Neuronal stem cell (in vitro differentiated cells): Measurements from ENCODE around the gene PYGO2.

Source experiments
- DNase-seq: peaks from one replicate; pipeline ENCODE4 v3.0.0-alpha.2; 2013; ENCODE audit warnings: low spot score
- H2AFZ ChIP-seq: one replicate; pipeline ENCODE4 v1.6.1; 2013; ENCODE audit warnings: mild to moderate bottlenecking, low read length, inconsistent platforms
- H2AK5ac ChIP-seq: 2 replicates; pipeline ENCODE4 v1.6.1; 2013; ENCODE audit warnings: low read depth, mild to moderate bottlenecking, inconsistent platforms, low read length, moderate library complexity, mixed read lengths
- H2BK120ac ChIP-seq: 2 replicates; pipeline ENCODE4 v1.6.1; 2013; ENCODE audit warnings: low read depth, mild to moderate bottlenecking, inconsistent platforms, low read length, moderate library complexity, mixed read lengths
- H2BK12ac ChIP-seq: one replicate; pipeline ENCODE4 v1.6.1; 2013; ENCODE audit warnings: low read length, inconsistent platforms
- H2BK15ac ChIP-seq: 2 replicates; pipeline ENCODE4 v1.6.1; 2013; ENCODE audit warnings: mild to moderate bottlenecking, low read length, inconsistent platforms, mixed read lengths
- H2BK5ac ChIP-seq: one replicate; pipeline ENCODE4 v1.6.1; 2013; ENCODE audit warnings: inconsistent platforms, mild to moderate bottlenecking, low read length, moderate library complexity
- H3K14ac ChIP-seq: one replicate; pipeline ENCODE4 v1.6.1; 2013; ENCODE audit warnings: low read length, inconsistent platforms
- H3K18ac ChIP-seq: 2 replicates; pipeline ENCODE4 v1.6.1; 2013; ENCODE audit warnings: low read length, inconsistent platforms
- H3K23ac ChIP-seq: 2 replicates; pipeline ENCODE4 v1.6.1; 2013; ENCODE audit warnings: low read depth, mild to moderate bottlenecking, mixed read lengths, low read length, inconsistent platforms; ENCODE audit not compliant: poor library complexity
- H3K27ac ChIP-seq: replicated peaks from 3 replicates; pipeline ENCODE4 v1.5.1; 2013; ENCODE audit warnings: low read length, inconsistent platforms
- H3K27me3 ChIP-seq, 3 experiments: 2 replicates each; pipeline ENCODE4 v1.6.1; 2013; ENCODE audit warnings: low read length in 3 of 3, mild to moderate bottlenecking in 2 of 3, inconsistent platforms in 1 of 3, low read depth in 1 of 3, mixed read lengths in 1 of 3, moderate library complexity in 1 of 3; ENCODE audit not compliant: control insufficient read depth in 3 of 3, insufficient read depth in 3 of 3
- H3K36me3 ChIP-seq, 2 donors: replicated peaks in 1 of 2; 2 replicates each; pipeline ENCODE4 v1.6.1; 2013; ENCODE audit warnings: low read length in 2 of 2; ENCODE audit not compliant: control insufficient read depth in 2 of 2, insufficient read depth in 2 of 2
- H3K4ac ChIP-seq: 2 replicates; pipeline ENCODE4 v1.6.1; 2013; ENCODE audit warnings: inconsistent platforms, mild to moderate bottlenecking, low read length, moderate library complexity
- H3K4me1 ChIP-seq, 2 donors: 1 replicate in 1 of 2; 2 replicates in 1 of 2; pipeline ENCODE4 v1.6.1; 2013; ENCODE audit warnings: low read length in 2 of 2, low read depth in 1 of 2; ENCODE audit not compliant: control insufficient read depth in 2 of 2, insufficient read depth in 1 of 2
- H3K4me2 ChIP-seq: one replicate; pipeline ENCODE4 v1.6.1; 2013; ENCODE audit warnings: mild to moderate bottlenecking, low read length, inconsistent platforms; ENCODE audit not compliant: insufficient read depth, poor library complexity, severe bottlenecking
- H3K4me3 ChIP-seq, 2 donors: 2 replicates each; pipeline ENCODE4 v1.5.1; 2013; ENCODE audit warnings: low read length in 2 of 2, mild to moderate bottlenecking in 2 of 2, inconsistent platforms in 1 of 2, moderate library complexity in 1 of 2
- H3K79me1 ChIP-seq: one replicate; pipeline ENCODE4 v1.6.1; 2013; ENCODE audit warnings: low read depth, mild to moderate bottlenecking, inconsistent platforms, low read length, moderate library complexity
- H3K9ac ChIP-seq: one replicate; pipeline ENCODE4 v1.6.1; 2013; ENCODE audit warnings: mild to moderate bottlenecking, low read depth, low read length, inconsistent platforms; ENCODE audit not compliant: poor library complexity
- H3K9me3 ChIP-seq, 2 donors: replicated peaks in 1 of 2; 2 replicates each; pipeline versions ENCODE3 to v1.6.1; 2013; ENCODE audit warnings: low read length in 2 of 2, mild to moderate bottlenecking in 2 of 2, inconsistent platforms in 1 of 2, low read depth in 1 of 2, mixed read lengths in 1 of 2, moderate library complexity in 1 of 2; ENCODE audit not compliant: control insufficient read depth in 2 of 2, insufficient read depth in 1 of 2
- H4K8ac ChIP-seq: one replicate; pipeline ENCODE4 v1.6.1; 2013; ENCODE audit warnings: low read depth, mild to moderate bottlenecking, inconsistent platforms, low read length, moderate library complexity
- H4K91ac ChIP-seq: one replicate; pipeline ENCODE4 v1.6.1; 2013; ENCODE audit warnings: low read length, low read depth, mild to moderate bottlenecking, inconsistent platforms; ENCODE audit not compliant: poor library complexity
- WGBS, 2 donors: extraction: QIAGEN DNeasy Blood & Tissue Kit; methylation state at CpG; one replicate each; pipeline ENCODE4 v1.1.7; 2013; ENCODE audit warnings: missing lambda C conversion rate in 2 of 2, mixed read lengths in 1 of 2; ENCODE audit not compliant: insufficient read length in 2 of 2, insufficient replicate concordance in 1 of 2; ENCODE audit errors: extremely low coverage in 2 of 2; 5-methylcytosine and 5-hydroxymethylcytosine counted together

Gene PYGO2

DNA sequence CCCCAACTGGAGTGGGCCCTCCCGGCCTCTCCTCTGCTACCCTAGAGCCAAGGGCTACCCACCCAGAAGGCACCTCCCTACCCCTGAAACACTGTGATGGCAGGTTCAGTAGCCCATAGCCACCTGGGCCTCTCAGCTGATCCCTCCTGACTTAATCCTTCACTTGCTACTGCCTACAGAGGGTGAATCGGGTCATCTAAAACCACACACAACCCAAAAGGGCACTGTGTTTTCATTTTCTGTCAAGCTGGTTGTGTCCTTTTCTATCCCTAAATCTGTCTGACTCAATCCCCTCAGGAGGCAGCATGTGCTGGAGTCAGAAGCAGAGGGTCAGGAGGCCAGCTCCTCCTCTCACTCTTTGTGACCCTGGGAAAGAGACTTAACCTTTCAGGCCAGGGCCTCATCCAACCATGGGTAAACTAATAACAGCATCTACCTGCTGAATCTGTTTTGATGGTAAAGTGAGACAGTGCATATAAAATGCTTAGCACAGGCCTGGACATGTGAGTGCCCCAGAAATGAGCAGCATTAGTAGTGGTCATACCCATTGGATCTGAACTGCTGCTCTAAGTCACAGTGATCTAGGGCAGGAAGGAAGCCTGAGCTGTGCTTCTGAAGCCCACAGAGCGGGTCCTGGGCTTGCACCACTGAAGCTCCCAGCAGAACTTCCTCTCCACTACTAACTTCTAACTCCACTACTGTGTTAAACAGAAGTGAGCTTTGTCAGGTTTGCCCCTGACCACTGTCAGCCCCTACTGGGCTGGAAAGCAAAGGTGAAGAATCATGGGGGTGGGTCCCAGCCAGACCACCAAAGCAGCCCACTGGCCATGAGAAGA is 36.0 kb downstream of the PYGO2 start:
- no peak overlapping the region for H2AK5ac ChIP-seq
- no peak overlapping the region for H2BK120ac ChIP-seq
- no peak overlapping the region for H3K9ac ChIP-seq
- no peak overlapping the region for H3K4me2 ChIP-seq
- H2BK15ac ChIP-seq = no peak overlapping the region
- peaks cover 0 to 3% of the 10 kb centered on the region in 2 donors for H3K4me1 ChIP-seq
- H3K4me3 ChIP-seq = no peak overlapping the region
- no peaks in the 10 kb centered on the region for H3K27me3 ChIP-seq
- no peaks in the 10 kb centered on the region for H3K9me3 ChIP-seq
- no peak overlapping the region for H2BK12ac ChIP-seq
- peaks cover 21 to 66% of the 10 kb centered on the region in 2 donors for H3K36me3 ChIP-seq
- H3K14ac ChIP-seq = no peak overlapping the region
- no peak overlapping the region for H2AFZ ChIP-seq
- H2BK5ac ChIP-seq = no peak overlapping the region
- H3K23ac ChIP-seq = no peak overlapping the region
- H4K8ac ChIP-seq = no peak overlapping the region
- no peak overlapping the region for H4K91ac ChIP-seq
- no CpG with 5 or more reads among the region's 3 CpGs for WGBS, 2 donors
- no peak overlapping the region for H3K4ac ChIP-seq
- no peak overlapping the region for H3K18ac ChIP-seq
- no peak overlapping the region for H3K27ac ChIP-seq
- DNase-seq = no peak
- H3K79me1 ChIP-seq = no peaks in the 10 kb centered on the region

- Histone ChIP-seq H3K14ac (no peak overlapping the region), H2AK5ac (no peak overlapping the region), H3K4ac (no peak overlapping the region), H2BK15ac (no peak overlapping the region), H3K18ac (no peak overlapping the region), H3K36me3 (peaks cover 19 to 55% of the 10 kb centered on the region in 2 donors), H2AFZ (no peak overlapping the region), H3K4me2 (no peak overlapping the region), H3K4me3 (no peak overlapping the region), H3K9me3 (no peaks in the 10 kb centered on the region), H3K23ac (no peak overlapping the region), H3K9ac (no peak overlapping the region), H4K8ac (no peak overlapping the region), H3K27me3 (no peaks in the 10 kb centered on the region), H3K4me1 (peaks cover 0 to 3% of the 10 kb centered on the region in 2 donors), H3K27ac (no peak overlapping the region), H2BK12ac (no peak overlapping the region), H2BK120ac (no peak overlapping the region), H3K79me1 (no peaks in the 10 kb centered on the region), H4K91ac (no peak overlapping the region), H2BK5ac (no peak overlapping the region)
- no CpG with 5 or more reads among the region's 3 CpGs for WGBS, 2 donors
- DNase-seq = no peak
Observed at GRCh38 chr1:154923695-154924094, 37.9 kb downstream of the PYGO2 start.

GRCh38 chr1:154913273-154913672 is 48.3 kb downstream of the PYGO2 start:
- H4K8ac ChIP-seq = no peak overlapping the region
- no peaks in the 10 kb centered on the region for H3K27me3 ChIP-seq
- no peak overlapping the region for H3K27ac ChIP-seq
- no peaks in the 10 kb centered on the region for H3K79me1 ChIP-seq
- no peak overlapping the region for H2BK12ac ChIP-seq
- H3K4me3 ChIP-seq = no peak overlapping the region
- H3K9me3 ChIP-seq = peaks cover 8 to 12% of the 10 kb centered on the region in 2 donors
- no peak overlapping the region for H4K91ac ChIP-seq
- no peak overlapping the region for H2BK5ac ChIP-seq
- WGBS, 2 donors = no CpG with 5 or more reads among the region's 3 CpGs
- H2AK5ac ChIP-seq = no peak overlapping the region
- H2BK15ac ChIP-seq = no peak overlapping the region
- no peaks in the 10 kb centered on the region for H3K4me1 ChIP-seq
- H2AFZ ChIP-seq = no peak overlapping the region
- no peak overlapping the region for H3K4me2 ChIP-seq
- no peak overlapping the region for H3K23ac ChIP-seq
- H3K36me3 ChIP-seq = no peaks in the 10 kb centered on the region
- no peak overlapping the region for H3K14ac ChIP-seq
- H3K18ac ChIP-seq = no peak overlapping the region
- no peak for DNase-seq
- H2BK120ac ChIP-seq = no peak overlapping the region
- H3K9ac ChIP-seq = no peak overlapping the region
- no peak overlapping the region for H3K4ac ChIP-seq

DNA sequence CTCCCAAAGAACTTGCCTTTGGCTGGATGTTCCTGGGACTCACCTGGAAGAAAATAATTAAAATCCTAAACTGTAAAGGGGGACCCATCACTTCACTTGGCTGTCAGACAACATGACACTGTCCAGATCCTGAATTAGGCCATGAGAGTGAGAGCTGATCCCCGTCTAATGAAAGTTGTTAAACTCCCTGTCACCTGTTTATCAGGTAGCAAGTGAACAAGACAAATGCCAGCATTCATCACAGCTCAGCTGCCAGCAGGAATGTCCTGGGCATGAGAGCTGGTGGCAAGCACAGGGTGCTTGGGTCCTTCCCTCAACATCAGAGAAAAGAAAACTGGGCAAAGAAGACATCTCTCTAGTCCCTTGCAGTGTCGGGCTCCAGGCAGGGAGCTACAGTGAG is 48.8 kb downstream of the PYGO2 start:
- H3K4me1 ChIP-seq = no peaks in the 10 kb centered on the region
- no peak overlapping the region for H3K4me3 ChIP-seq
- no peak overlapping the region for H2BK5ac ChIP-seq
- H3K23ac ChIP-seq = no peak overlapping the region
- H3K14ac ChIP-seq = no peak overlapping the region
- H2BK15ac ChIP-seq = no peak overlapping the region
- no peak overlapping the region for H3K18ac ChIP-seq
- no peak overlapping the region for H2BK12ac ChIP-seq
- no CpG with 5 or more reads among the region's 2 CpGs for WGBS, 2 donors
- H2AK5ac ChIP-seq = no peak overlapping the region
- H2AFZ ChIP-seq = no peak overlapping the region
- no peak overlapping the region for H3K4me2 ChIP-seq
- H4K8ac ChIP-seq = no peak overlapping the region
- no peak overlapping the region for H3K9ac ChIP-seq
- H3K4ac ChIP-seq = no peak overlapping the region
- H3K27me3 ChIP-seq = no peaks in the 10 kb centered on the region
- no peak for DNase-seq
- peaks cover 9 to 14% of the 10 kb centered on the region in 2 donors for H3K9me3 ChIP-seq
- no peak overlapping the region for H4K91ac ChIP-seq
- no peak overlapping the region for H3K27ac ChIP-seq
- no peaks in the 10 kb centered on the region for H3K79me1 ChIP-seq
- no peak overlapping the region for H2BK120ac ChIP-seq
- H3K36me3 ChIP-seq = no peaks in the 10 kb centered on the region
